Right lobe of liver (tissue), 6 donors: ENCODE measurements around the gene AGPAT1. TPM values are rescaled to one million over a fixed set of nuclear protein-coding genes. Genes with fewer than 3 reads are reported as not detected.

Source experiments
- ATAC-seq, 4 donors: fragments of 200-7000 bp; cut with Tn5 transposase; one replicate each; pipeline ENCODE4 v1.9.1; 2020; ENCODE audit warnings: mild to moderate bottlenecking in 4 of 4, moderate library complexity in 4 of 4
- DNase-seq, 3 donors: peaks; one replicate each; pipeline ENCODE4 v3.0.0-alpha.2; 2020
- H3K27ac ChIP-seq, 3 donors: fragments of 200-600 bp; one replicate each; pipeline ENCODE4 v1.8.0; 2022
- H3K27me3 ChIP-seq, 2 donors: fragments of 200-600 bp; one replicate each; pipeline ENCODE4 v1.8.0; 2022
- H3K36me3 ChIP-seq, 4 donors: fragments of 200-600 bp; sonication (generic) in 1 of 4; one replicate each; pipeline versions ENCODE4 v1.5.1 to v1.8.0; 2017 to 2022; ENCODE audit warnings: control low read depth in 1 of 4
- H3K4me1 ChIP-seq, 4 donors: fragments of 200-600 bp; sonication (generic) in 1 of 4; one replicate each; pipeline versions ENCODE4 v1.5.1 to v1.8.0; 2017 to 2022; ENCODE audit warnings: control low read depth in 1 of 4
- H3K4me3 ChIP-seq, 3 donors: fragments of 200-600 bp; one replicate each; pipeline ENCODE4 v1.8.0; 2022
- H3K9me3 ChIP-seq, 4 donors: fragments of 200-600 bp; sonication (generic) in 1 of 4; one replicate each; pipeline versions ENCODE4 v1.5.1 to v1.8.0; 2017 to 2022; ENCODE audit warnings: control low read depth in 1 of 4
- CTCF ChIP-seq, 4 donors: fragments of 200-600 bp in 3 of 4; fragments of 450-650 bp in 1 of 4; IDR thresholded peaks; one replicate each; pipeline versions ENCODE4 v1.5.1 to v1.8.0; 2016 to 2022; ENCODE audit warnings: antibody characterized with exemption in 4 of 4, mild to moderate bottlenecking in 2 of 4
- POLR2A ChIP-seq: fragments of 450-650 bp; IDR thresholded peaks from one replicate; pipeline ENCODE4 v1.6.1; 2017; ENCODE audit warnings: antibody characterized with exemption, mild to moderate bottlenecking
- WGBS: methylation state at CpG from one replicate; pipeline ENCODE4 v1.1.6; 2018; ENCODE audit warnings: low coverage, low lambda C conversion rate; ENCODE audit not compliant: insufficient coverage; ENCODE audit errors: missing lambda C conversion rate; 5-methylcytosine and 5-hydroxymethylcytosine counted together
- intact Hi-C, 2 donors: fragments of 100-400 bp; cut with DNase I; formaldehyde crosslinking; loops; one replicate each; pipeline versions ENCODE4 v1.11.2 to v1.14.1; 2022
- total RNA-seq, 6 experiments: library from RNA; depleted of rRNA in 2 of 6; stranded (reverse); fragments of >200 nt in 2 of 6; fragmentation: NEBNext Ultra II Directional in 3 of 6; extraction: Animal tissue kit (Norgen Biotek cat#: 25700) in 3 of 6; gene quantifications; one replicate each; pipeline versions ENCODE4 v1.1.0 to v1.2.4, GENCODE V29; 2016 to 2023
- donor health status: DM: no; HTN: yes; CAD: no.
- donor health status: DM: no; HTN: no; CAD: no.
- donor health status: DM: no; HTN: no; CAD: no.
- donor health status: DM: no; HTN: yes; CAD: no.
- donor health status: DM: no; HTN: yes; CAD: no.

AGPAT1 gene
- total RNA-seq, 6 experiments from 2014 or later: 23.5 to 36.9 (median 31.6) TPM

- Histone ChIP-seq H3K36me3 (peaks cover 0 to 13% (median 0%) of the 10 kb centered on the region in 4 donors), H3K4me1 (peaks cover 0 to 7% (median 0%) of the 10 kb centered on the region in 4 donors), H3K4me3 (no peak overlapping the region), H3K27ac (no peak overlapping the region), H3K27me3 (no peaks in the 10 kb centered on the region), H3K9me3 (no peaks in the 10 kb centered on the region)
- intact Hi-C loops: loop anchor here in 1 of 2 donors (5.0 kb wide), 1 partner anchor 41 kb away; no protein-coding TSS in a partner anchor
- DNase-seq (no peak), ATAC-seq (no peak)
- TF ChIP-seq CTCF (IDR thresholded peaks at IDR 0.05): no peak
- TF ChIP-seq POLR2A: no peak
These were observed 17.8 kb downstream of the AGPAT1 start for GRCh38 chr6:32158052-32158451.

- no peak for ATAC-seq
- Histone ChIP-seq H3K4me3 (no peak overlapping the region), H3K4me1 (peaks cover 0 to 7% (median 0%) of the 10 kb centered on the region in 4 donors), H3K27me3 (no peaks in the 10 kb centered on the region), H3K36me3 (peaks cover 0 to 13% (median 0%) of the 10 kb centered on the region in 4 donors), H3K9me3 (no peaks in the 10 kb centered on the region), H3K27ac (no peak overlapping the region)
- intact Hi-C loops: loop anchor here in 1 of 2 donors (5.0 kb wide), 1 partner anchor 40 kb away; no protein-coding TSS in a partner anchor
- 94% methylated on average over 6 of the region's 9 CpGs for WGBS
- no peak for DNase-seq
- TF ChIP-seq POLR2A: no peak
- no peak for TF ChIP-seq CTCF (IDR thresholded peaks at IDR 0.05)
These were observed 19.0 kb downstream of the AGPAT1 start for GRCh38 chr6:32156891-32157290.

GRCh38 chr6:32154514-32155161 is 21.2 kb downstream of the AGPAT1 start:
- peak; percentile 57 to 67 (median 60) for TF ChIP-seq CTCF (IDR thresholded peaks at IDR 0.05)
- peak; percentile 27 for TF ChIP-seq POLR2A
- 0% methylated on average over 6 of the region's 34 CpGs for WGBS
- intact Hi-C loops: loop anchor here (5.0 kb wide), 1 partner anchor 37 kb away; no protein-coding TSS in a partner anchor
- peaks cover 0 to 13% (median 0%) of the 10 kb centered on the region in 4 donors for H3K36me3 ChIP-seq
- H3K27ac ChIP-seq: peak overlapping the region; percentile 63 to 75 (median 74)
- H3K9me3 ChIP-seq: no peaks in the 10 kb centered on the region
- peak; percentile 81 to 87 (median 86) for ATAC-seq
- H3K27me3 ChIP-seq: no peaks in the 10 kb centered on the region
- peaks cover 0 to 7% (median 0%) of the 10 kb centered on the region in 4 donors for H3K4me1 ChIP-seq
- H3K4me3 ChIP-seq: peak overlapping the region; percentile 74 to 78 (median 78)
- DNase-seq: peak; percentile 65 to 78 (median 75)

GRCh38 chr6:32153564-32154513 is 22.0 kb downstream of the AGPAT1 start, which contains the start of gene PPT2:
TSS of gene PPT2 (plus strand) at chr6:32154141. CDS start at chr6:32154595, 454 bp downstream.
- ATAC-seq (peak; percentile 81 to 83 (median 82)), DNase-seq (peak; percentile 79 to 87 (median 85))
- TF ChIP-seq POLR2A: no peak
- TF ChIP-seq CTCF (IDR thresholded peaks at IDR 0.05): peak in 1 of 4 donors; percentile 12
- WGBS: 4% methylated on average over 46 of the region's 52 CpGs
- H3K4me1 ChIP-seq: peaks cover 0 to 7% (median 0%) of the 10 kb centered on the region in 4 donors
- peaks cover 0 to 13% (median 0%) of the 10 kb centered on the region in 4 donors for H3K36me3 ChIP-seq
- H3K9me3 ChIP-seq: no peaks in the 10 kb centered on the region
- peaks cover 0 to 6% of the 10 kb centered on the region in 2 donors for H3K27me3 ChIP-seq
- peak within 1 kb of the TSS; percentile 63 to 75 (median 74) for H3K27ac ChIP-seq
- intact Hi-C loops: loop anchor here in 1 of 2 donors (5.0 kb wide), 1 partner anchor 37 kb away; no protein-coding TSS in a partner anchor
- H3K4me3 ChIP-seq: peak within 1 kb of the TSS; percentile 74 to 78 (median 78)
